DMS79 treated with DMSO at 0.1 percent for 48 hours (cell line): ENCODE results near the gene SSR1.

Source experiments
- DNase-seq: peaks from one replicate; lab custom pipeline; 2025; lab: John Stamatoyannopoulos, UW

Gene SSR1

DNA sequence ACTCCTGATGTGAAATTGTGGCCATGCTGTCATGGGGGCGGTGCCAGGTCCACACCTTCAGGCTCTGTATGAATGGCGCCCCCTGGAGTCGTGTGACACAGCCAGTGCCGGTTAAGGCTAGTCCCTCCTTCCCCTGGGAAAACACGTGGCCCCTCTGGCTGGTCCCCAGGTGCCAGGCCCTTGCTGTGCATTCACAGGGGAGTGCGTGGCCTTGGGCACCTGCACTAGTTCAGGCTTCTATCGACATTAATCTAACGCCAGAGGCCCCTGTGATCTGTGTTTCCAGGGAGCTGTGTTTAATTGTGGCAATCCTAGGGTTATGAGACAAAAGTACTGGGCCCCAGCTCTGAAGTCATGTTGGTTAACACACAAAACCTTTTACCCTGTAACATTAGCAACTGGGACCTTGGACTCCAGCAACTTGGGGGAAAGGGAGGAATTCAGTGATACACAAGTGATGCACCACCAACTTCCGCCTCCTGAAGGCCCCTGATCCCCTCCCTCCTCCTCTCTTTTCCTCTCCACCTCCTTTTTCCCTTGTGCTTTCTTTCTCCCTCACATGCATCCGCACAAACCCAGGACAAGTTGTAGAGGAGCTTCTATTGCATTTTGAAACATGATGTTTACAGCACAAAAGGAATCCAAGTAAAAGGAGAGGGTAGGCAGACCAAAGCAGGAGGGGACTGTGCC, 74.0 kb downstream of the SSR1 start:
- peak; percentile 19 for DNase-seq

DNA sequence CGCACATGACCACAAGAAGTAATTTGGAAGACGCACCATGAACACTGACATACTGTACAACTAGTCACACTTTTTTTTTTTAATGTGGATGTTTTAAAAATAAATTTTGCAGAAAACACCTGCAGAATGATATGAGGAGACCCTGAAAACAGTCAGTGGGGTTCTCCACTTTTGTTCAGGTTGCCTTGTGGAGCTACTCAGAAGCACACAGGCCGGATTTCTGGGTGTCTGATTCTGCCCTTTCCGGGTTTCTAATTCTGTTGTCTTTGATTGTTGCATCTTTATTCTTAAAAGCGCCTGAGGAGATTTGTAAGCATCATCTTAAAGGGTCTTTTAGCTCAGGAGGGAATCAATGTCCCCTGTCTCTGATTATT, 74.5 kb downstream of the SSR1 start:
- DNase-seq, result no peak

DNA sequence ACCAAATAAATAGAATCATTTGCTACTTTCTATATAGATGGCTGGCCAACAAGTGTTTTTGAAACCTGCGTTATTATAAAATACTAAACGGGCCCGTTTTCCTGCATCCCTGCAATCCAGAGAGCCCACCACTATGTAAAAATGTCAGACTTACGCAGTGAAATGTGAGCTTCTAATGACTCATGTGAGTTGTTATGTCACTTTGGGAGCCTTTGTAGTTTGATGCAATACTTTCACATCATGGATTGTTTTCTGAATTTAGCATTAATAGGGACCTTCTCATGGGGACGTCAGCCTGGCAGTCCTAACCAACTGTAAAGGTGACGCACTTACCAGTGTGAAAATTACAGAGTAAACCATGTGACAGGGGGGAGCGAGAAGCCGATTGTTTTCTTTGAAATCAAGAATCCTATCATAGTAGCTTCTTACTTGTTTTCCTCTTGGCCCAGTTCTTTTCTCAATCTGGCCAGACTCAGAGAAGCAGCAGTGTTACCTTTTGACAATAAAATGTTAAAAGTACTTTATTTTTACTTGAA, 75.3 kb downstream of the SSR1 start:
- DNase-seq, result no peak

DNA sequence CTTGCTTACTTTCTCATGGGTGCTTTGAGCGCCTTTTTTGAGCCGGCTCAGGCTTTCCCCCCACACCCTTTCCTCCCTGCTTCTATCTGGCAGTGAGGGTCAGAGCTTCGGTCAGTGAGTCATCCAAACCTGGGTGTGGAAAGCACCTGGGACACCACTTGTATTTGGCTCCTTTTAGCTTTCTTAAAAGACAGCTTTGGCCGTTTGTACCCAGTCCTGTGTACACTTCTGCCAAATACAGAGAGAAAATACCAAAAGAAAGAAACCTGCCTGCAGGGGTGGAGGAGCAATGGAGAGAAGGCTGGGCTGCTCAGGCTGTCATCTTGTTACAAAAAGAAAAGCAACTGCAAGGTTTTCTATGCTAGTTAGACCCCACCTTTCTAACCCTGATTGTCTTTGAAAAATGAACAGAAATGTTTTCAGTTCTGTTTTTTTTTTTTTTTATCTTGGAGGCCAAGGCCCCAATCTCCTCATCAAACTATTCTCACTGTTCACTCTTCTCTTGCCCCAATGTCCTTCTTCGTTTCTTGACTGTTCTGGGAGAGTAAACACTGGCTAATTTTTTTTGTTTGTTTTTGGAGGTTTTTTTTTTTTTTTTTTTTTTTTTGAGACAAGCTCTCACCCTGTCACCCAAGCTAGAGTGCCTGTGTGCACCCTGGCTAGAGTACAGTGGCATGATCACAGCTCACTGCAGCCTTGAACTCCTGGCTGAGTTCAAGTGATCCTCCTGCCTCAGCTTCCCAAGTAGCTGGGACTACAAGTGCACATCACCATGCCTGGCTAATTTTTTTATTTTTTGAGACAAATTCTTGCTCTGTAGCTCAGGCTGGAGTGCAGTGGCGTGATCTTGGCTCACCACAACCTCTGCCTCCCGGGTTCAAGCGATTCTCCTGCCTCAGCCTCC, 76.4 kb downstream of the SSR1 start:
- DNase-seq, result no peak

DNA sequence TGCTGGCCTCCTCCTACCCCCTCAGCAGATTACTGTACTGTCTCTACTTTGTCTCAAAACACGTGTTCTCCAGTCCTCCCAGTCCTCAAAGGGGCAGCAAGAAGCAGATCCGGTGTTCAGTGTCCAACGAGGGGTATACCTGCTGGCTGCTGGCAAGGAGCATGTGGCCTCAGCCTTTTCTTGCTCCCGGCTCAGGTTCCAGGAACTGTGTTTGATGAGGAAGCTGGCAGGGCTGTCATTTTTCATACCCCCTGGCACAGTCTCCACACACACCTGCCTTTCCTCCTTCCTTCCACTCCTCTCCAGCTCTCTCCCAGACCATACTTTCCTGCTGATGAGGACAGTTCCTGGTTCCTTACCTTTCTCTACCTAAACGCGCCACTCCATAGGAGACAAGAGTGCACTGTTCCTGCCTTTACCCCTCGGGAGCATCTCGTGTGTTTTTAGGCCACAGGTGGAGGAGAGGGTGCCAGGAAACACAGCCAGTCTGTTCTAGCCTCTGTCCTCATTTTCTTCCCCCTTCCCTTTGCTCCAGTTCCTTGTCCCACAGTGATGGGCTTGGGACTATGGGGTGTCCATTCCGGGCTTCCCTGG, 77.2 kb downstream of the SSR1 start:
- peak; percentile 36 for DNase-seq

DNA sequence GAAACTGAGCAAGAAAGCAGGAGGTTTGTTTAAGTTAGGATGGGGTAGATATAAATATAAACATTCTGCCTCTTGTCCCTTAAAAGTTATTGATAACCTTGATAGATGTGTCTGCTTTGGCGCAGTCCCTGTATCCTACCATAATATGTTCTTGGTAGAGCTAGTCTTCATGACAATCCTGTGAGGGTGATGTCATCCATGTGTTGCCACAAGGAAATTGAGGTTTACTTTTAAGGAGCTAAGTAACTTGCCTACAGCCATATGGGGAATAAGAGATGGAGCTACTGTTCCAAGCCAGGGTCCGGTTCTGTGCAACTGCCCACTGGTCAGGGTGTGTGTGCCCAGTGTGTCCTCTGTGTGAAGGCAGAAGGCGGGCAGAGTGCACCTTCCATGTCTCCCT, 78.5 kb downstream of the SSR1 start:
- no peak for DNase-seq

DNA sequence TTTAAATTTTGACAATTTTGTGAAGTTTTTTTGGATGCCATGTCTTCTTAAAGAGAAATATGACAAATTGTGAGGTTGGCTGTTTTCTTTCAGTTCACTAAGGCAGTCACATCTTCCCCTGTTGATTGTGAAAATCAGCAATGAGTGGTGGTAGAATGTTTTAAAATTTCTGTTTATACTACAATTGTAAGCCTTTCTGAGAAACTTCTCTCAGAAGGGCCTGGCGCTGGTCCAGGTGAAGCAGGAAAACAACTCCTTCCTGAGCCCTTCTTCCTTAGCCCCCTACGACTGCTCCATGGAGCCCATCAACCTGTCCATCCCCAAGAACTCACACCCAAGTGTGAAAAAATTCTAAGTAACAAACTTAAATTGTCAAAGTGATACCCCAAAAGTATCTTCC, 80.6 kb downstream of the SSR1 start:
- no peak for DNase-seq

DNA sequence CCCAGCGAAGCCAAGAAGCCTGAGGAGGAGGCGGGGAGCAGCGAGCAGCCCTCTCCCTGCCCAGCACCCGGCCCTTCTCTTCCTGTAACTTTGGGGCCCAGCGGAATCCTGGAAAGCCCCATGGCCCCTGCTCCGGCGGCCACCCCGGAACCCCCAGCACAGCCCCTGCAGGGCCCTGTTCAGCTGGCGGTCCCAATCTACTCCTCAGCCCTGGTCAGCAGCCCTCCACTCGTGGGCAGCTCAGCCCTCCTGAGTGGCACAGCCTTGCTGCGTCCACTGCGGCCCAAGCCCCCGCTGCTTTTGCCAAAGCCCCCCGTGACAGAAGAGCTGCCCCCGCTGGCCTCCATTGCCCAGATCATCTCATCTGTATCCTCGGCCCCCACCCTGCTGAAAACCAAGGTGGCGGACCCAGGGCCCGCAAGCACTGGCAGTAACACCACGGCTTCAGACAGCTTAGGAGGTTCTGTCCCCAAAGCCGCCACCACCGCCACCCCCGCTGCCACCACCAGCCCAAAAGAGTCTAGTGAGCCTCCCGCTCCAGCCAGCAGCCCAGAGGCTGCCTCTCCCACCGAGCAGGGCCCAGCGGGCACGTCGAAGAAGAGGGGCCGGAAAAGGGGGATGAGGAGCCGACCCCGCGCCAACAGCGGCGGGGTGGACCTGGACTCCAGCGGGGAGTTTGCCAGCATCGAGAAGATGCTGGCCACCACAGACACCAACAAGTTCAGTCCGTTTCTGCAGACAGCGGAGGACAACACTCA, 81.9 kb downstream of the SSR1 start:
- no peak for DNase-seq

DNA sequence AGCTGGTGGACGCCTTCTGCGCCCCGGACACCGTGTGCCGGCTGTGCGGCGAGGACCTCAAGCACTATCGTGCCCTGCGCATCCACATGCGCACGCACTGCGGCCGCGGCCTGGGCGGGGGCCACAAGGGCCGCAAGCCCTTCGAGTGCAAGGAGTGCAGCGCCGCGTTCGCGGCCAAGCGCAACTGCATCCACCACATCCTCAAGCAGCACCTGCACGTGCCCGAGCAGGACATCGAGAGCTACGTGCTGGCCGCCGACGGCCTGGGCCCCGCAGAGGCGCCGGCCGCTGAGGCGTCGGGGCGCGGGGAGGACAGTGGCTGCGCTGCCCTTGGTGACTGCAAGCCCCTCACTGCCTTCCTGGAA, 82.7 kb downstream of the SSR1 start:
- no peak for DNase-seq

DNA sequence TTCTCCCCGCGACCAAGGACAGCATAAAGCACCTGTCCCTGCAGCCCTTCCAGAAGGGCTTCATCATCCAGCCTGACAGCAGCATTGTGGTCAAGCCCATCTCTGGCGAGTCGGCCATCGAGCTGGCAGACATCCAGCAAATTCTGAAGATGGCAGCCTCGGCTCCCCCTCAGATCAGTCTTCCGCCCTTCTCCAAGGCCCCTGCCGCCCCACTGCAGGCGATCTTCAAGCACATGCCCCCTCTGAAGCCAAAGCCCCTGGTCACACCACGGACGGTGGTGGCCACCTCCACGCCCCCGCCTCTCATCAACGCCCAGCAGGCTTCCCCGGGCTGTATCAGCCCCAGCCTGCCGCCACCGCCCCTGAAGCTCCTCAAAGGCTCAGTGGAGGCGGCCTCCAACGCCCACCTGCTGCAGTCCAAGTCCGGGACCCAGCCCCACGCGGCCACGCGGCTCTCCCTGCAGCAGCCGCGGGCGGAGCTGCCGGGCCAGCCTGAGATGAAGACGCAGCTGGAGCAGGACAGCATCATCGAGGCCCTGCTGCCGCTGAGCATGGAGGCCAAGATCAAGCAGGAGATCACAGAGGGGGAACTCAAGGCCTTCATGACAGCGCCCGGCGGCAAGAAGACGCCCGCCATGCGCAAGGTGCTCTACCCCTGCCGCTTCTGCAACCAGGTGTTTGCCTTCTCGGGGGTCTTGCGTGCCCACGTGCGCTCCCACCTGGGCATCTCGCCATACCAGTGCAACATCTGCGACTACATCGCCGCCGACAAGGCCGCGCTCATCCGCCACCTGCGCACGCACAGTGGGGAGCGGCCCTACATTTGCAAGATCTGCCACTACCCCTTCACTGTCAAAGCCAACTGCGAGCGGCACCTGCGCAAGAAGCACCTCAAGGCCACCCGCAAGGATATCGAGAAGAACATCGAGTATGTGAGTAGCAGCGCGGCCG, 83.3 kb downstream of the SSR1 start:
- DNase-seq, result no peak

DNA sequence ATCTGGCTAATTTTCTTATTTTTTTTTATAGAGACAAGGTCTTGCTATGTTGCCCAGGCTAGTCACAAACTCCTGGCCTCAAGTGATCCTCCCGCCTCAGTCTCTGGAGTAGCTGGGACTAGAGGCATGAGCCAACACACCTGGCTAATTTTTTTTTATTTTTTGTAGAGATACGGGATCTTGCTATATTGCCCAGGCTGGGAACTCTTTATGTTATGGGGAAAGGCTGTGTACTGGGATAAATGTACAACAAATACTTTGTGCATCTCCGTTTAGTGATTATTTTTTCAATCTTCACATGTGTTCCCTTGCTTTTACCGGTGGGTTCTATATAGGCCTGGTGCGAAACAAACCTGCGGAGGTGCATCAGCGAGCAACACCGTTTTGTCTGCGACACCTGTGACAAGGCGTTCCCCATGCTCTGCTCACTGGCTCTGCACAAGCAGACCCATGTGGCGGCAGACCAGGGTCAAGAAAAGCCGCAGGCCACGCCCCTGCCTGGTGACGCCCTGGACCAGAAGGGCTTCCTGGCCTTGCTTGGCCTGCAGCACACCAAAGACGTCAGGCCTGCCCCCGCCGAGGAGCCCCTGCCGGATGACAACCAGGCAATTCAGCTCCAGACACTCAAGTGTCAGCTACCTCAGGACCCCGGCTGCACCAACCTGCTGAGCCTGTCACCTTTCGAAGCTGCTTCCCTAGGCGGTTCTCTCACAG, 84.2 kb downstream of the SSR1 start:
- DNase-seq, result no peak

DNA sequence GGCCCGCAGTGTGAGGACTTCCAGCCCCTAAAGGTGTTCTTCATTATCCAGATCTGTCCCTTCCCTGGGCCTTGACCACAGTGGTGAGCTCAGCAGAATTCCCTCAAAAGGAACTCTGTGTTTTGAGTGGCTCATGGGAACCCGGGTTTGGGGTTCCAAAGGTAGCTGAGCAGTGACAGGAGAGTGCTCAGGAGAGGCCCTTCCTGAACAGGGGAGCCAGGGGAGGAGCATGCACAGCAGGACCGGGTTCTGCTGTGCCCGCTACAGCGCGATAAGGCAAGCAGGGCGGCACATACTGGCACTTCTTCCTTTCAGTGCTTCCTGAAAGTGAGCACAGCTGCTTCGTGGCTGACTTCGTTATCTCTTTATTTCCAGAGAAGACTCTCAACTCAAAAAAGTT, 88.3 kb downstream of the SSR1 start:
- no peak for DNase-seq

DNA sequence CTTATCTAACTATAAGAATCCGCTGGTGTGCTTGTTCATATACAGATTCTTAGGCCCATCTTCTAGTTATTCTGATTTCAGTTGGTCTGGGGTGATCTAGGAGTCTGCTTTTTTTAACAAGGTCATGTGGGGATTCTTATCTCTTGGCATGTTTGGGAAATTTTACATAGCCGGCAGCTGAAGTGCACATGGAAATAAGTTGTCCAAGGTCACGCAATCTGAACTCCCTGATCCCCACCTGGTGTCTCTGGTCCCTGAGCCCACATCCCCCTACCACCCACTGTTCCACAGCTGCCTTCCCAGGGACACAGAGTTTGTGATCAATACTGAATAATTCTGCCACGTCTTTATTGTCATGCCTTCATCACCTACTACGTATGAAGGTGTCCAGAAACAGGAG, 90.8 kb downstream of the SSR1 start:
- DNase-seq, result no peak

DNA sequence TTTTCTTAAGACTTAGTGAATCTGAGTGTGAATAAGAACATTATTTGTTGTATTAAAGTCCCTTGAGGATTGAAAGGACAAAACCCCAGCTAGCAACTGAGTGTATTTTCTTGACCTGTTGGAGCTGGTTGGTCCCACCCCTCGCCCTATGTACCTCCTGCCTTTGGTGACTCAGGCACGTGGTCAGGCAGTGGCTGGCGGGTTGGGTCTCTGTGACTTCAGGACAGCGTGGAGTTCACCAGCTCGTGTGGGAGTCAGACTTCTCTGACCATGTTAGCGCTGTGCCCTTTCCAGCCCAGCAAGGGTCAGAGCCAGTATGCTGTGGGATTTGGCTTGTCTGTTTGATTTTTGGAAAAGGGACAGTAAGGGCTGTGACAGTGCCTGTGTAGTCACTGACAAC, 93.7 kb downstream of the SSR1 start:
- no peak for DNase-seq

DNA sequence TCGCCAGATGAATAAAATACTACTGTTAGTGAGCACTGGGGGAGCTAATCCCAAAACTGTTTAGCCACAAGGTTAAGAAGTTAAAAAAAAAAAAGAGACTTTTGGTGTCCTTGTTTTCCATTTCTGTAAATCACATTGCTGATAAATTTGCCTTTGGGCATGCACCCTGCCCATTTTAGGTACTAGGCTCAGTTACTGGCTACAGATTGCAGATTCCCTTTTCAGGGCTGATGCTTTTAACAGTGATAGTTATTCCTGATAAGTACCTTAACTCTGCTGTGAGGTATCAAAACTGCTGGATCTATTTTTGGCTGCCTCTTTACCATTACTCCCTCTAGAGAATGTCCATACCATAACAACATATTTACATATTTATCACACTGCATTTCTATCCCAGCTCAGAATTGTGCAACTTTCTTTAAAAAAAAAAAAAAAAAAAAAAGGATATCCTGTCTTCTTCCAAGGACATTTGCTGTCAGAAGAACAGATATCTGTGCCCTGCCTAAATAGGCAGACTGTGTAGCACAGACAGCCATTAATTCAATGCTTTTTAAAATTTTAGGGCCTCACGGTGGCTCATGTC, 94.5 kb downstream of the SSR1 start:
- no peak for DNase-seq
